Measurements from ENCODE around the gene SNCB. TPM values are rescaled to one million over a fixed set of nuclear protein-coding genes. Genes with fewer than 3 reads are reported as not detected.

SNCB gene
- polyA plus RNA-seq, 1 of the 3 experiments (the other 2 are of a cell fraction) = 0.33 TPM

- TF ChIP-seq, protein P1, sequence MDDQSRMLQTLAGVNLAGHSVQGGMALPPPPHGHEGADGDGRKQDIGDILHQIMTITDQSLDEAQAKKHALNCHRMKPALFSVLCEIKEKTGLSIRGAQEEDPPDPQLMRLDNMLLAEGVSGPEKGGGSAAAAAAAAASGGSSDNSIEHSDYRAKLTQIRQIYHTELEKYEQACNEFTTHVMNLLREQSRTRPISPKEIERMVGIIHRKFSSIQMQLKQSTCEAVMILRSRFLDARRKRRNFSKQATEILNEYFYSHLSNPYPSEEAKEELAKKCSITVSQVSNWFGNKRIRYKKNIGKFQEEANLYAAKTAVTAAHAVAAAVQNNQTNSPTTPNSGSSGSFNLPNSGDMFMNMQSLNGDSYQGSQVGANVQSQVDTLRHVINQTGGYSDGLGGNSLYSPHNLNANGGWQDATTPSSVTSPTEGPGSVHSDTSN (IDR thresholded peaks at IDR 0.05) = no peak
- TF ChIP-seq FOXM1 (IDR thresholded peaks at IDR 0.05; ENCODE audit: low read depth) (no peak), GABPA (IDR thresholded peaks at IDR 0.05; ENCODE audit: low read depth) (no peak), EP300 (IDR thresholded peaks at IDR 0.05; ENCODE audit: borderline replicate concordance in 1 of 2, low read depth in 1 of 2, low read length in 1 of 2) (no peak)
These were observed 33.5 kb downstream of the SNCB start (continued) for GRCh38 chr5:176596689-176597416.

DNA sequence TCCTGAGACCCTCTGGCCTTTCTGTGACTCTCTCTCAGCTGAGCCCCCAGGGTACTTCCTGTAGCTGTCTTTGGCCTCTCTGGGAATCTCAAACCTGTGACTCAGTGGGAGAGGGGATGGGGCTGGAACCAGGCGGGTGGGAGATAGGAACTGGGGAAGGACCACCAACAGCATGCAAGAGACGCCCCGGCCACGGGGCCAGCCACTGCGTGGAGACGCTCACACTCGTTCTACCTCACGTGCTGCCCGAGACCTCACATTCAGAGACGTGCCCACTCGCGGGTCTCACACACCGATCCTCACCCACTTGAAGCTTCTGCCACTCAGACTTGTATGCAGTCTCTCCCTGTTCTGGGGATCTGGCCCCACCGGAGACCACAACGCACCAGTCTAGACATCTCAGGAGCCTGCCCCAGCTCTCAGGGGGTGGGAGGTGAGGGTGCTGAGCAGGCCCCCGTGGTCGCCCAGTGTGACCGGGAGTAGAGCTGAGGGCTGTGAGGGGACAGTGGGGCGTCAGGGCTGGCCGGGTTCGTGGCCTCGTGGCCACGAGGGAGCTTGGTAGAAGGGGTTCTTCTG is 34.2 kb downstream of the SNCB start:
- WGBS (ENCODE audit: low lambda C conversion rate) = 95% methylated on average over 20 of the region's 23 CpGs
- H3K9me2 ChIP-seq = no peaks in the 10 kb centered on the region
- POLR2A ChIA-PET = no interaction called here
- H3K4me3 ChIP-seq (ENCODE audit: low read depth in 2 of 2, low read length in 1 of 2) = no peak overlapping the region
- no peak overlapping the region for H3K4me2 ChIP-seq
- no peaks in the 10 kb centered on the region for H3F3A ChIP-seq (replicated peaks; ENCODE audit: insufficient read depth)
- H3K9ac ChIP-seq = no peak overlapping the region
- DNase-seq = no peak
- H3K27ac ChIP-seq (ENCODE audit: low read depth in 2 of 2, low read length in 1 of 2) = no peak overlapping the region
- peaks cover 0 to 8% of the 10 kb centered on the region in 2 experiments for H3K36me3 ChIP-seq (replicated peaks in 1 of 2; ENCODE audit: control insufficient read depth in 1 of 2, insufficient read depth in 2 of 2, low read length in 1 of 2)
- H3K9me3 ChIP-seq = no peaks in the 10 kb centered on the region
- no peaks in the 10 kb centered on the region for H3K79me2 ChIP-seq (ENCODE audit: insufficient read depth)
- no peaks in the 10 kb centered on the region for H4K20me1 ChIP-seq (ENCODE audit: insufficient read depth)
- CTCF ChIA-PET = interaction anchor here (1.2 kb wide), 1 partner anchor 23 kb away, joined by 4 read pairs; no protein-coding TSS in a partner anchor
- no peaks in the 10 kb centered on the region for H3K4me1 ChIP-seq (ENCODE audit: control insufficient read depth in 1 of 2, insufficient read depth in 2 of 2, low read depth in 1 of 2, low read length in 1 of 2)
- TF ChIP-seq SIN3A (IDR thresholded peaks at IDR 0.05; ENCODE audit: borderline replicate concordance, low read depth, low read length) (no peak), GABPA (IDR thresholded peaks at IDR 0.05; ENCODE audit: low read depth) (no peak), RFX5 (IDR thresholded peaks at IDR 0.05; ENCODE audit: low read length) (no peak), GATA2 (CRISPR knock-in tag; IDR thresholded peaks at IDR 0.05) (no peak), CHD2 (IDR thresholded peaks at IDR 0.05; ENCODE audit: low read length, partially characterized antibody) (no peak), REST (IDR thresholded peaks at IDR 0.05; ENCODE audit: low read depth, low read length) (no peak), RXRA (IDR thresholded peaks at IDR 0.05; ENCODE audit: borderline replicate concordance, low read depth) (no peak), RCOR1 (IDR thresholded peaks at IDR 0.05; ENCODE audit: low read length) (no peak), MEF2A (IDR thresholded peaks at IDR 0.05; ENCODE audit: borderline replicate concordance, low read depth) (no peak), RAD21 (IDR thresholded peaks at IDR 0.05; ENCODE audit: low read length) (no peak), USF1 (IDR thresholded peaks at IDR 0.05; ENCODE audit: borderline replicate concordance, low read depth) (no peak), JUND (IDR thresholded peaks at IDR 0.05) (no peak)
- TF ChIP-seq, protein P1 (IDR thresholded peaks at IDR 0.05) = no peak
- TF ChIP-seq, protein P2, sequence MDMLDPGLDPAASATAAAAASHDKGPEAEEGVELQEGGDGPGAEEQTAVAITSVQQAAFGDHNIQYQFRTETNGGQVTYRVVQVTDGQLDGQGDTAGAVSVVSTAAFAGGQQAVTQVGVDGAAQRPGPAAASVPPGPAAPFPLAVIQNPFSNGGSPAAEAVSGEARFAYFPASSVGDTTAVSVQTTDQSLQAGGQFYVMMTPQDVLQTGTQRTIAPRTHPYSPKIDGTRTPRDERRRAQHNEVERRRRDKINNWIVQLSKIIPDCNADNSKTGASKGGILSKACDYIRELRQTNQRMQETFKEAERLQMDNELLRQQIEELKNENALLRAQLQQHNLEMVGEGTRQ (IDR thresholded peaks at IDR 0.05; ENCODE audit: borderline replicate concordance, low read depth, low read length) = no peak
- TF ChIP-seq, protein P3, sequence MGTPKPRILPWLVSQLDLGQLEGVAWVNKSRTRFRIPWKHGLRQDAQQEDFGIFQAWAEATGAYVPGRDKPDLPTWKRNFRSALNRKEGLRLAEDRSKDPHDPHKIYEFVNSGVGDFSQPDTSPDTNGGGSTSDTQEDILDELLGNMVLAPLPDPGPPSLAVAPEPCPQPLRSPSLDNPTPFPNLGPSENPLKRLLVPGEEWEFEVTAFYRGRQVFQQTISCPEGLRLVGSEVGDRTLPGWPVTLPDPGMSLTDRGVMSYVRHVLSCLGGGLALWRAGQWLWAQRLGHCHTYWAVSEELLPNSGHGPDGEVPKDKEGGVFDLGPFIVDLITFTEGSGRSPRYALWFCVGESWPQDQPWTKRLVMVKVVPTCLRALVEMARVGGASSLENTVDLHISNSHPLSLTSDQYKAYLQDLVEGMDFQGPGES (IDR thresholded peaks at IDR 0.05; ENCODE audit: low read depth, low read length) = no peak
- H2AFZ ChIP-seq (ENCODE audit: low read depth) = no peak overlapping the region
- no peaks in the 10 kb centered on the region for H3K27me3 ChIP-seq (ENCODE audit: insufficient read depth)
